PC-3 (cell line): ENCODE data around the gene XIRP2. TPM values are rescaled to one million over a fixed set of nuclear protein-coding genes. Genes with fewer than 3 reads are reported as not detected.

Source experiments
- ATAC-seq: fragments of 200-7000 bp; cut with Tn5 transposase; 2 replicates; pipeline ENCODE4 v1.9.1; 2020; ENCODE audit warnings: mild to moderate bottlenecking, moderate library complexity
- BruUV-seq: library from RNA; stranded (reverse); fragments of 400-500 nt; replicated peaks from 2 replicates; lab custom pipeline; 2021; lab: Mats Ljungman, UMichigan
- CTCF ChIA-PET: fragments of 300-600 bp; sonication (Branson Sonifier 250); formaldehyde crosslinking; loops from one replicate; lab custom pipeline; 2022; ENCODE audit warnings: antibody characterized with exemption; lab: Charles Lee
- POLR2A ChIA-PET: fragments of 300-600 bp; sonication (Branson Sonifier 250); formaldehyde crosslinking; loops from one replicate; lab custom pipeline; 2022; ENCODE audit warnings: antibody characterized with exemption; ENCODE audit not compliant: unreplicated experiment; lab: Charles Lee
- DNase-seq: peaks from one replicate; pipeline ENCODE4 v3.0.0-alpha.2; 2015
- H2AFZ ChIP-seq: fragments of 300-600 bp; sonication (generic); 2 replicates; pipeline ENCODE4 v1.6.0; 2016; ENCODE audit warnings: antibody characterized with exemption, low read length
- H3F3A ChIP-seq: fragments of 300-600 bp; sonication (generic); one replicate; pipeline ENCODE4 v1.6.0; 2017; ENCODE audit warnings: antibody characterized with exemption, low read length, control low read depth, mild to moderate bottlenecking; ENCODE audit not compliant: unreplicated experiment
- H3K27ac ChIP-seq: fragments of 300-600 bp; sonication (generic); 2 replicates; pipeline ENCODE4 v1.5.1; 2016; ENCODE audit warnings: mild to moderate bottlenecking, low read length
- H3K27me3 ChIP-seq: fragments of 300-600 bp; sonication (generic); 2 replicates; pipeline ENCODE4 v1.6.1; 2016; ENCODE audit warnings: low read length, mixed read lengths
- H3K36me3 ChIP-seq: fragments of 300-600 bp; sonication (generic); 2 replicates; pipeline ENCODE4 v1.6.1; 2016; ENCODE audit warnings: low read depth, mixed run types, low read length, mixed read lengths
- H3K4me1 ChIP-seq: fragments of 300-600 bp; sonication (generic); 2 replicates; pipeline ENCODE4 v1.5.1; 2016; ENCODE audit warnings: low read length; ENCODE audit not compliant: insufficient read depth
- H3K4me2 ChIP-seq: fragments of 300-600 bp; sonication (generic); 2 replicates; pipeline ENCODE4 v1.6.0; 2016; ENCODE audit warnings: low read length
- H3K4me3 ChIP-seq: fragments of 300-600 bp; sonication (generic); 2 replicates; pipeline ENCODE4 v1.5.1; 2016; ENCODE audit warnings: mild to moderate bottlenecking, low read length, mixed read lengths
- H3K79me2 ChIP-seq: fragments of 300-600 bp; sonication (generic); 2 replicates; pipeline ENCODE4 v1.6.1; 2017; ENCODE audit warnings: low read length, mixed read lengths
- H3K9ac ChIP-seq: fragments of 300-600 bp; sonication (generic); 2 replicates; pipeline ENCODE4 v1.6.0; 2016; ENCODE audit warnings: mild to moderate bottlenecking, low read length
- H3K9me2 ChIP-seq: fragments of 300-600 bp; sonication (generic); replicated peaks from 2 replicates; pipeline ENCODE4 v1.6.1; 2016; ENCODE audit warnings: mixed run types, low read length, mixed read lengths
- H3K9me3 ChIP-seq: fragments of 300-600 bp; sonication (generic); 2 replicates; pipeline ENCODE4 v1.6.1; 2016; ENCODE audit warnings: low read length, mixed read lengths
- H4K20me1 ChIP-seq: fragments of 300-600 bp; sonication (generic); 2 replicates; pipeline ENCODE4 v1.6.1; 2016; ENCODE audit warnings: low read length, mixed read lengths
- CTCF ChIP-seq: fragments of 300-600 bp; sonication (generic); conservative IDR thresholded peaks from 2 replicates; pipeline ENCODE4 v1.5.1; 2017; ENCODE audit warnings: antibody characterized with exemption, low read depth, mild to moderate bottlenecking, low read length
- EZH2 ChIP-seq: fragments of 300-600 bp; sonication (generic); IDR thresholded peaks from one replicate; pipeline ENCODE4 v1.6.1; 2017; ENCODE audit warnings: antibody characterized with exemption, mild to moderate bottlenecking, low read length; ENCODE audit not compliant: unreplicated experiment
- EZH2phosphoT487 ChIP-seq: fragments of 300-600 bp; sonication (generic); IDR thresholded peaks from 2 replicates; pipeline ENCODE4 v1.6.1; 2018; ENCODE audit warnings: mild to moderate bottlenecking, antibody characterized with exemption, low read length, borderline replicate concordance
- intact Hi-C: fragments of 100-400 bp; cut with micrococcal nuclease; formaldehyde crosslinking; loops from 2 replicates; pipeline ENCODE4 v1.9.0; 2023
- total RNA-seq: library from RNA; depleted of rRNA; stranded (reverse); fragments of >200 nt; gene quantifications from 2 replicates; pipeline ENCODE4 v1.2.3, GENCODE V29; 2014

The XIRP2 gene
- total RNA-seq, 1 experiment from 2014 or later = 0.11 TPM

- DNase-seq = peak; percentile 25
- Histone ChIP-seq H3K4me2 (no peak overlapping the region), H4K20me1 (no peaks in the 10 kb centered on the region), H3K9ac (no peak overlapping the region), H3K9me3 (no peaks in the 10 kb centered on the region), H2AFZ (no peak overlapping the region), H3K9me2 (no peaks in the 10 kb centered on the region), H3K4me3 (no peak overlapping the region), H3K27me3 (no peaks in the 10 kb centered on the region), H3K79me2 (no peaks in the 10 kb centered on the region), H3K36me3 (no peaks in the 10 kb centered on the region), H3K4me1 (no peaks in the 10 kb centered on the region), H3F3A (no peaks in the 10 kb centered on the region), H3K27ac (no peak overlapping the region)
- ChIA-PET POLR2A (no interaction called here), CTCF (interaction anchor here (0.6 kb wide), 1 partner anchor 46 kb away, joined by 8 read pairs; no protein-coding TSS in a partner anchor)
- TF ChIP-seq CTCF = peak; percentile 43
- TF ChIP-seq EZH2 = no peak
- intact Hi-C loops = loop anchor here (10.0 kb wide), 2 partner anchors 190 to 360 kb away; no protein-coding TSS in a partner anchor
- ATAC-seq = no peak
- no TSS peak for BruUV-seq
These were observed 7.0 kb downstream of the XIRP2 start for GRCh38 chr2:166895243-166895642.

- Histone ChIP-seq H3F3A (no peaks in the 10 kb centered on the region), H3K9me2 (no peaks in the 10 kb centered on the region), H3K4me3 (no peak overlapping the region), H3K27me3 (no peaks in the 10 kb centered on the region), H3K4me1 (no peaks in the 10 kb centered on the region), H3K9me3 (no peaks in the 10 kb centered on the region), H3K4me2 (no peak overlapping the region), H3K27ac (no peak overlapping the region), H2AFZ (no peak overlapping the region), H3K9ac (no peak overlapping the region), H4K20me1 (no peaks in the 10 kb centered on the region), H3K79me2 (no peaks in the 10 kb centered on the region), H3K36me3 (no peaks in the 10 kb centered on the region)
- TF ChIP-seq EZH2 (no peak), CTCF (no peak), EZH2phosphoT487 (no peak)
- ChIA-PET POLR2A (no interaction called here), CTCF (no interaction called here)
- no TSS peak for BruUV-seq
- intact Hi-C loops = loop anchor here (10.0 kb wide), 2 partner anchors 193 to 363 kb away; no protein-coding TSS in a partner anchor
- DNase-seq (no peak), ATAC-seq (no peak)
These were observed 9.4 kb downstream of the XIRP2 start for GRCh38 chr2:166897666-166898065.

- no peaks in the 10 kb centered on the region for H3K27me3 ChIP-seq
- no peak for DNase-seq
- no peak overlapping the region for H3K9ac ChIP-seq
- ATAC-seq = no peak
- no peaks in the 10 kb centered on the region for H3K4me1 ChIP-seq
- TF ChIP-seq EZH2phosphoT487 = no peak
- no peak for TF ChIP-seq CTCF
- TF ChIP-seq EZH2 = no peak
- no peaks in the 10 kb centered on the region for H3K36me3 ChIP-seq
- H4K20me1 ChIP-seq = no peaks in the 10 kb centered on the region
- no TSS peak for BruUV-seq
- CTCF ChIA-PET = no interaction called here
- no peaks in the 10 kb centered on the region for H3K9me3 ChIP-seq
- POLR2A ChIA-PET = no interaction called here
- H3F3A ChIP-seq = no peaks in the 10 kb centered on the region
- H3K4me3 ChIP-seq = no peak overlapping the region
- no peaks in the 10 kb centered on the region for H3K9me2 ChIP-seq
- intact Hi-C loops = loop anchor here (10.0 kb wide), 2 partner anchors 195 to 365 kb away; no protein-coding TSS in a partner anchor
- H2AFZ ChIP-seq = no peak overlapping the region
- no peak overlapping the region for H3K4me2 ChIP-seq
- H3K27ac ChIP-seq = no peak overlapping the region
- no peaks in the 10 kb centered on the region for H3K79me2 ChIP-seq
These were observed 11.4 kb downstream of the XIRP2 start for GRCh38 chr2:166899676-166900075.
